Mesenteric fat pad (tissue), 1 donor: ENCODE results near the gene SMO. TPM values are rescaled to one million over a fixed set of nuclear protein-coding genes. Genes with fewer than 3 reads are reported as not detected.
"Not testable (repeated sequence)": the region's sequence is repeated elsewhere in the genome, so short reads cannot be mapped to it uniquely, and the experiment has no call there.

Source experiments
- DNase-seq: peaks from one replicate; pipeline ENCODE4 v3.0.0-alpha.2; 2020; ENCODE audit warnings: low spot score
- total RNA-seq: library from RNA; stranded (reverse); fragmentation: NEBNext Ultra II Directional; extraction: Animal tissue kit (Norgen Biotek cat#: 25700); gene quantifications from one replicate; pipeline ENCODE4 v1.2.1, GENCODE V29; 2021
- donor health status: DM: yes; HTN: yes; CAD: no.

Gene SMO
- total RNA-seq, 1 donor from 2014 or later, result 6.9 TPM

- no peak for DNase-seq
Observed at GRCh38 chr7:129169686-129170440, 18.6 kb upstream of the SMO start.

- DNase-seq, result no peak
Observed at GRCh38 chr7:129170441-129171021, 17.9 kb upstream of the SMO start.

- DNase-seq, result not testable (repeated sequence)
Observed at GRCh38 chr7:129173861-129174260, 14.6 kb upstream of the SMO start.

GRCh38 chr7:129176916-129177710, 11.3 kb upstream of the SMO start:
- DNase-seq, result no peak

- DNase-seq, result no peak
Observed at GRCh38 chr7:129184981-129185670, 3.3 kb upstream of the SMO start.

- no peak for DNase-seq
Observed at GRCh38 chr7:129186749-129187260, 1.6 kb upstream of the SMO start.

GRCh38 chr7:129187681-129188371, 607 bp upstream of the SMO start:
- DNase-seq, result no peak

GRCh38 chr7:129188892-129189660, 643 bp downstream of the SMO start:
- DNase-seq, result no peak

GRCh38 chr7:129189661-129190310, 1.4 kb downstream of the SMO start:
- no peak for DNase-seq

- DNase-seq, result no peak
Observed at GRCh38 chr7:129191272-129191671, 2.8 kb downstream of the SMO start.

- DNase-seq, result no peak
Observed at GRCh38 chr7:129193892-129194291, 5.5 kb downstream of the SMO start.

- no peak for DNase-seq
Observed at GRCh38 chr7:129197771-129198170, 9.3 kb downstream of the SMO start.

- no peak for DNase-seq
Observed at GRCh38 chr7:129199406-129199805, 11.0 kb downstream of the SMO start.

- no peak for DNase-seq
Observed at GRCh38 chr7:129202058-129202777, 13.8 kb downstream of the SMO start.

GRCh38 chr7:129203050-129203741, 14.8 kb downstream of the SMO start:
- DNase-seq, result no peak

GRCh38 chr7:129205126-129205818, 16.8 kb downstream of the SMO start:
- no peak for DNase-seq

GRCh38 chr7:129205987-129206785, 17.8 kb downstream of the SMO start:
- DNase-seq, result no peak
